ENCODE results near the gene GALR2.

DNA sequence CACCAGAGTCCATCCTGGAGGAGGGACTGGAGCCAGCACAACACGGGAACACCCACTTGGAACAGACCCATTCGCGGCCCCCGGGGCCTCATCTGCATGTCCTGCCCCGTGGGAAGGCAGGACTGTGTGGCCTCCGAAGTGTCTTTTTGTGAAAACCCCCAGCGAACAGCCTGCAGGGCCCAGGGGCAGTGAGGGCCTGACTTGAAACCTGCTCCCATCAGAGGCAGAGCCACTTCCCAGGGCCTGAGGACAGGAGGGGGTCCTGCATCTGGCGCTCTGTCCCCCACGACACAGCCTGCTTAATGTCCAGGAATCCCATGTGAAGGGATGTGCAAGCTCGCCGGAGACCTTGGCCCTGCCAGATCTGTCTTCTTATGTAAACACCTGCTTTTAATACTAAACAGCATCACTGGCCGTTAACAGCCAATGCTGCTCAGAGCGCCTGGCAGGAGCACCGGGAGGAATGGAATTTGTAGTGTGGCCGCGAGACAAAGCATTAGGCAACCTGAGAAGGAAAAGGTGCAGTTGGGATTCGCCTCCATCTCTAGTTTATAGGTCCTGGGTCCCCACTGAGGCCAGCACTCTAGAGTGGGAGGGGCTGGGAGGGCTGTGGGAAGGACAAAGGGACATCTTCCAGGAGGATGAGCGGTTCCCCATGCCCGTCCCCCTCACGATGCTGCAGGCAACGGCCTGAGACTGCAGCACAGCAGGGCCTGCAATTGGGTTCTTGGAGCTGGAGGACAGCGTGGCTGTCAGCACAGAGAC is 37.9 kb upstream of the GALR2 start:
- no peak for TF ChIP-seq POLR2A (IDR thresholded peaks at IDR 0.05)
- TF ChIP-seq, protein P1, sequence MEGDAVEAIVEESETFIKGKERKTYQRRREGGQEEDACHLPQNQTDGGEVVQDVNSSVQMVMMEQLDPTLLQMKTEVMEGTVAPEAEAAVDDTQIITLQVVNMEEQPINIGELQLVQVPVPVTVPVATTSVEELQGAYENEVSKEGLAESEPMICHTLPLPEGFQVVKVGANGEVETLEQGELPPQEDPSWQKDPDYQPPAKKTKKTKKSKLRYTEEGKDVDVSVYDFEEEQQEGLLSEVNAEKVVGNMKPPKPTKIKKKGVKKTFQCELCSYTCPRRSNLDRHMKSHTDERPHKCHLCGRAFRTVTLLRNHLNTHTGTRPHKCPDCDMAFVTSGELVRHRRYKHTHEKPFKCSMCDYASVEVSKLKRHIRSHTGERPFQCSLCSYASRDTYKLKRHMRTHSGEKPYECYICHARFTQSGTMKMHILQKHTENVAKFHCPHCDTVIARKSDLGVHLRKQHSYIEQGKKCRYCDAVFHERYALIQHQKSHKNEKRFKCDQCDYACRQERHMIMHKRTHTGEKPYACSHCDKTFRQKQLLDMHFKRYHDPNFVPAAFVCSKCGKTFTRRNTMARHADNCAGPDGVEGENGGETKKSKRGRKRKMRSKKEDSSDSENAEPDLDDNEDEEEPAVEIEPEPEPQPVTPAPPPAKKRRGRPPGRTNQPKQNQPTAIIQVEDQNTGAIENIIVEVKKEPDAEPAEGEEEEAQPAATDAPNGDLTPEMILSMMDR (IDR thresholded peaks at IDR 0.05 in 4 of 5, conservative IDR thresholded peaks at IDR 0.05 in 1 of 5): no peak
